Measurements from ENCODE around the gene ZGPAT. TPM values are rescaled to one million over a fixed set of nuclear protein-coding genes. Genes with fewer than 3 reads are reported as not detected.

ZGPAT gene
- total RNA-seq, 4 donors from 2014 or later, result 13.9 to 20.0 (median 16.6) TPM

GRCh38 chr20:63737695-63737944 lies 29.8 kb downstream of the ZGPAT start:
- TF ChIP-seq CTCF (IDR thresholded peaks at IDR 0.05; ENCODE audit: low read depth), result no peak

- no peak for TF ChIP-seq CTCF (IDR thresholded peaks at IDR 0.05; ENCODE audit: low read depth)
Observed at GRCh38 chr20:63737945-63738686, 30.3 kb downstream of the ZGPAT start.

- no peak for TF ChIP-seq CTCF (IDR thresholded peaks at IDR 0.05; ENCODE audit: low read depth)
Observed at GRCh38 chr20:63738687-63739129, 30.9 kb downstream of the ZGPAT start.

- TF ChIP-seq CTCF (IDR thresholded peaks at IDR 0.05; ENCODE audit: low read depth), result no peak
Observed at GRCh38 chr20:63739130-63740069, 31.6 kb downstream of the ZGPAT start, which contains the start of gene SLC2A4RG. SLC2A4RG (plus strand) TSS chr20:63739776; CDS start chr20:63739913, 137 bp downstream.

GRCh38 chr20:63740070-63740626 lies 32.3 kb downstream of the ZGPAT start:
- no peak for TF ChIP-seq CTCF (IDR thresholded peaks at IDR 0.05; ENCODE audit: low read depth)

- no peak for TF ChIP-seq CTCF (IDR thresholded peaks at IDR 0.05; ENCODE audit: low read depth)
Observed at GRCh38 chr20:63740627-63741353, 33.0 kb downstream of the ZGPAT start.
